ENCODE results near the gene BTF3L4. TPM values are rescaled to one million over a fixed set of nuclear protein-coding genes. Genes with fewer than 3 reads are reported as not detected.

The BTF3L4 gene
- total and polyA plus RNA-seq, 9 donors: 58.7 to 80.3 (median 73.1) TPM

DNA sequence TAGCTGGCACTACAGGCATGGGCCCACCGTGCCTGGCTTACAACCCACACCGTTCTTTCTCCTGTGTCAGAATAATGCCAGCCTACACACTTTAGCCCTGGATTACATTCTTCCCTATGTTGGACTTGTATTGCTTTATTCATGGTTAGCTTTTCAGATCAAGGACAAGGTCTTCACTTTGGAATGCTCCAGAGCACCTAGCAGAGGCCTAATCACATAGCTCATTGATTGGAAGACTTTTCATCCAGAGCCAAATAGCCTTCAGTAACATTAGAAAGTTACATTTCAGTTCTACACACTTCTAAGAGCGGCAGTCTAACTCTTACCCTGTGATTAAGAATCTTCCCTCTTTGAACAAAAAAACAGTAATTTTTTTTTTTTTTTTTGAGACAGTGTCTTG is 56.4 kb downstream of the BTF3L4 start:
- H3K36me3 ChIP-seq (ENCODE audit: control insufficient read depth, insufficient read depth, low read length): no peaks in the 10 kb centered on the region
- 83% methylated on average over 1 of the region's 3 CpGs for WGBS (ENCODE audit: insufficient coverage)
- no peak overlapping the region for H3K27ac ChIP-seq (ENCODE audit: low read length)
- DNase-seq: no peak
- no peaks in the 10 kb centered on the region for H3K9me3 ChIP-seq (replicated peaks; ENCODE audit: control insufficient read depth, low read depth, low read length)
- no peaks in the 10 kb centered on the region for H3K4me1 ChIP-seq (ENCODE audit: control insufficient read depth, insufficient read depth, low read length)
- H3K27me3 ChIP-seq (ENCODE audit: control insufficient read depth, insufficient read depth, low read length): no peaks in the 10 kb centered on the region
- no peak overlapping the region for H3K4me3 ChIP-seq (ENCODE audit: low read length)

DNA sequence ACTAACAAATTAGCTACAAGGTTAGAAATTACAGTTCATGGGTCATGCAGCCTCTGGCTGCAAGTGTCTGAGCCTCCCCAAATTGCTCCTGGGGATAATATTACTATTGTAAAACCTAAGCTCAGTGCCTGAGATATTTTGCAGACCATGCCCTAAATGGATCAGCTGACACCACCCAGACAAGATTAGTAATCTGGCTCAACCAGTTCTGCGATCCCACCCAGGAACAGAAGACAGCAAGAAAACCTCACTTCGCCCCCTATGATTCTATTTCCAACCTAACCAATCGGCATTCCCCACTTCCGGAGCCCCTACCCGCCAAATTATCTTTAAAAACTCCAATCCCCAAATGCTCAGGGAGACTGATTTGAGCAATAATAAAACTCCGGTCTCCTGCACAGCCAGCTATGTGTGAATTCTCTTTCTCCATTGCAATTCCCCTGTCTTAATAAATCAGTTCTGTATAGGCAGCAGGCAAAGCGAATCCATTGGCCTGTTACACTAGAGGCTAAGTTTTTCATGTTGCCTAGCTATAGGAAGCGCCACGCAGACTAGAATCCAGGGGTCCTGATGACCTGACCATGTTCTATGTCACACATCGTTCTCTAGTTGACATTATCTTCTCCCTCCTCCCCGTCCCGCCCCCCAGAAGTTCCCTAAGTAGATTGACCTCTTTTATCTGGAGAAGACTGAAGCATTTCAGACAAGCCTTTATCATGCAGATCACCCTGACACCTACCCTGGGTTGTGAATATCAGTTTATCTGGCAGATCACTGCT is 63.4 kb downstream of the BTF3L4 start:
- no peak overlapping the region for H3K4me3 ChIP-seq (ENCODE audit: low read length)
- no peak overlapping the region for H3K27ac ChIP-seq (ENCODE audit: low read length)
- H3K36me3 ChIP-seq (ENCODE audit: control insufficient read depth, insufficient read depth, low read length): no peaks in the 10 kb centered on the region
- 52% methylated on average over 9 of the region's 12 CpGs for WGBS (ENCODE audit: insufficient coverage)
- DNase-seq: no peak
- no peaks in the 10 kb centered on the region for H3K9me3 ChIP-seq (replicated peaks; ENCODE audit: control insufficient read depth, low read depth, low read length)
- no peaks in the 10 kb centered on the region for H3K27me3 ChIP-seq (ENCODE audit: control insufficient read depth, insufficient read depth, low read length)
- no peaks in the 10 kb centered on the region for H3K4me1 ChIP-seq (ENCODE audit: control insufficient read depth, insufficient read depth, low read length)

DNA sequence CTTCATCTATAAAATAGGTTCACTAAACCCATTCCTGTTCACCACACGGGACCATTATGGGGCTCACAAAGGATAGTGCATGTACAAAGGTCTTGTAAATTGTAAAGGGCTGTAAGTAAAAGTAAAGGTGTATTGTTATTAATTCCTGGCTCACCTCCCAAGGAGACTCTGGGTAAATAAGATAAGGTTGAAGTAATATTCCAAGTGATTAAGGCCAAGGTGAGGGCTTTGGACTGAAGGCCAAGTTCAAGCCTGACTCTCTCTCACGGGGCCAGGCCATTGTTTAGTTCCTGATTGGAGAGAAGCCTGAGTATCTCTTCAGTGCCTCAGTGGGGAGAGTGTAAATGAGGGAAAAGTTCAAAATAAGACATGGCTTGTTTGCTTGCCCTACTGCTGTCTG is 66.3 kb downstream of the BTF3L4 start:
- Histone ChIP-seq H3K4me3 (ENCODE audit: low read length) (no peak overlapping the region), H3K4me1 (ENCODE audit: control insufficient read depth, insufficient read depth, low read length) (no peaks in the 10 kb centered on the region), H3K27me3 (ENCODE audit: control insufficient read depth, insufficient read depth, low read length) (no peaks in the 10 kb centered on the region), H3K36me3 (ENCODE audit: control insufficient read depth, insufficient read depth, low read length) (no peaks in the 10 kb centered on the region), H3K9me3 (replicated peaks; ENCODE audit: control insufficient read depth, low read depth, low read length) (no peaks in the 10 kb centered on the region), H3K27ac (ENCODE audit: low read length) (no peak overlapping the region)
- no CpG with 5 or more reads among the region's 2 CpGs for WGBS (ENCODE audit: insufficient coverage)
- no peak for DNase-seq

DNA sequence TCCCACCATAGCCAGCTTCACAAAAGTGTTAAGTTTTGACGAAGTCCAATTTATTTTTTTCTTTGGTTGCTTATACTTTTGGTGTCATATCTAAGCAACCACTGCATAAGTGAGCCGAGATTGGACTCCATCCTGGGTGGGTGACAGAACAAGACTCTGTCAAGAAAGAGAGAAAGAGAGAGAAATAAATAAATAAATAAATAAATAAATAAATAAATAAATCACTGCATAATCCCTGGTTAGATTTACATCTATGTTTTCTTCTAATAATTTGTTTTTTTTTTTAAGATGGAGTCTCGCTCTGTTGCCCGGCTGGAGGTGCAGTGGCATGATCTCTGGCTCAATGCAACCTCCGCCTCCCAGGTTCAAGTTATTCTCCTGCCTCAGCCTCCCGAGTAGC is 67.5 kb downstream of the BTF3L4 start:
- Histone ChIP-seq H3K36me3 (ENCODE audit: control insufficient read depth, insufficient read depth, low read length) (no peaks in the 10 kb centered on the region), H3K4me1 (ENCODE audit: control insufficient read depth, insufficient read depth, low read length) (no peaks in the 10 kb centered on the region), H3K4me3 (ENCODE audit: low read length) (no peak overlapping the region), H3K9me3 (replicated peaks; ENCODE audit: control insufficient read depth, low read depth, low read length) (no peaks in the 10 kb centered on the region), H3K27ac (ENCODE audit: low read length) (no peak overlapping the region), H3K27me3 (ENCODE audit: control insufficient read depth, insufficient read depth, low read length) (no peaks in the 10 kb centered on the region)
- 92% methylated on average over 2 of the region's 6 CpGs for WGBS (ENCODE audit: insufficient coverage)
- DNase-seq: no peak

DNA sequence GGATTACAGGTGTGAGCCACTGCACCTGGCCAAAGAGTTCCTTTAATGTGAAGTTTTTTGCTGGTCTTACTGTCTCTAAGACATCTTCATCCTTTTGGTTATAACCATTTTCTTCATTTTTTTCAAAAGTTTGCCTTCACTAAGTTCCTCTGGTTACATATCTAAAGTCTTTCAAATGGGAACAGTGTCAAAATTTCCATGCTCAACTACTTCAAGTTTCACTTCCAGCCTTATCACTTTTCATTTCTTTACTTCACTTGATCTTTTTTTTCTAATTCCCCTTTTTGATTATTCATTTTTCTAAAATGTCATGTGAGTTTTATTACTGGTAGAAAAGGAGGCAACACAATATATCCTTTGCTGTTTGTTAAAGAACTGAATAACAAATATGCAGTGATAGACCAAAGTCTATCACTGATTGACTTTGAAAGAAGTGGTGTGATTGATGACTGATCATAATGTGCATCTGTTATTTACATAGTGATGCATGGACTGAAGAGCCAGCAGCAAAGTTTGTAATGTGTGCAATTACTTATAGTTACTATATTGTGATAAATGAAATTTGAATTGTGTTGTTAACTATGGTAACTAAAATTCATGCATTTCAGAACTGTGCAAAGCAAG is 69.8 kb downstream of the BTF3L4 start:
- Histone ChIP-seq H3K4me1 (ENCODE audit: control insufficient read depth, insufficient read depth, low read length) (no peaks in the 10 kb centered on the region), H3K27me3 (ENCODE audit: control insufficient read depth, insufficient read depth, low read length) (no peaks in the 10 kb centered on the region), H3K4me3 (ENCODE audit: low read length) (no peak overlapping the region), H3K27ac (ENCODE audit: low read length) (no peak overlapping the region), H3K36me3 (ENCODE audit: control insufficient read depth, insufficient read depth, low read length) (no peaks in the 10 kb centered on the region), H3K9me3 (replicated peaks; ENCODE audit: control insufficient read depth, low read depth, low read length) (no peaks in the 10 kb centered on the region)
- no peak for DNase-seq

DNA sequence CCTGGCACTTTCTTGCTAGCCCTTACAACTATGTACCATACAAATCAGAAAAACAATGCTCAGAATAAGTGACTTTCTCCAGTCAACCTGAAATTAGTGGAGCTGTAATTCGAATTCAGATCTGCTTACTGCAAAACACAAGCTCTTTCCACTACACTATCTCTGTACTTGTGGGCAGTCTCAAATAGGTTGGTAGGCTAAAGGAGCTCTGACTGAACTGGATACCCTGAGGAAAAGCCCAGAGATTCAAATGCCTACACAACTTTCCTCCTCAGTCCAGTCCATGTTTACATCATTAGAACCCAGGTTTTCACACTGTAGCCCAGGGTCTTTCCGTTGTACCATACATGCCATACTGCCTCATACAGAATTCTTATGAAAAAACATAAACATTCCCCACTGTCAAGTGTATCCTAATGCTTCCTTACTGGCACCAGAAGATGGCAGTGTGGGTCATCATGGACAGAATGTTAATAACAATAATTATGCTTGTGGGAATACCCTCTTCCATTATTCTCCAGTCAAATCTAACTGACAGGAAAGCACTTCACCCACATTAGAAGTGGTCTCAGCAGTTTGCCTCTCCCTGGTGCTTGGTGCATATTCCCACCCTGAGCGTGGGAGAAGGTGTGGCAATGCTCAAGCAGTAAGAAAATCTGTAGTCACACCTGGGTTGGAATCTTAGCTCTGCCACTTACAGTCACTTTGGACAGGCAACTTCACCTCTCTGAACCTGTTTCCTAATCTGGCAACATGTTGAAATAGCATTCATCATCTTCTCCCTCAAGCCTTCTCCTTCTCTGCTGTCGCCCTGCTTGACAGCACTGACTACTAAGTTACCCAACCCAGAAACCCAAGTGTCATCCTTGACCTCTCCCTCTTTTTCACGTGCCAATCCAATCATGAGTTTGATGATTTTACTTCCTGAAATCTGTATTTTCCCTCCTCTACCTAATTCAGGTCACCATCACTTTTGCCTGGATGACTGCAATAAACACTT is 71.4 kb downstream of the BTF3L4 start:
- Histone ChIP-seq H3K36me3 (ENCODE audit: control insufficient read depth, insufficient read depth, low read length) (no peaks in the 10 kb centered on the region), H3K27ac (ENCODE audit: low read length) (no peak overlapping the region), H3K4me1 (ENCODE audit: control insufficient read depth, insufficient read depth, low read length) (no peaks in the 10 kb centered on the region), H3K9me3 (replicated peaks; ENCODE audit: control insufficient read depth, low read depth, low read length) (no peaks in the 10 kb centered on the region), H3K27me3 (ENCODE audit: control insufficient read depth, insufficient read depth, low read length) (no peaks in the 10 kb centered on the region), H3K4me3 (ENCODE audit: low read length) (no peak overlapping the region)
- DNase-seq: peak; percentile 60
- 59% methylated on average over 2 of the region's 5 CpGs for WGBS (ENCODE audit: insufficient coverage)

DNA sequence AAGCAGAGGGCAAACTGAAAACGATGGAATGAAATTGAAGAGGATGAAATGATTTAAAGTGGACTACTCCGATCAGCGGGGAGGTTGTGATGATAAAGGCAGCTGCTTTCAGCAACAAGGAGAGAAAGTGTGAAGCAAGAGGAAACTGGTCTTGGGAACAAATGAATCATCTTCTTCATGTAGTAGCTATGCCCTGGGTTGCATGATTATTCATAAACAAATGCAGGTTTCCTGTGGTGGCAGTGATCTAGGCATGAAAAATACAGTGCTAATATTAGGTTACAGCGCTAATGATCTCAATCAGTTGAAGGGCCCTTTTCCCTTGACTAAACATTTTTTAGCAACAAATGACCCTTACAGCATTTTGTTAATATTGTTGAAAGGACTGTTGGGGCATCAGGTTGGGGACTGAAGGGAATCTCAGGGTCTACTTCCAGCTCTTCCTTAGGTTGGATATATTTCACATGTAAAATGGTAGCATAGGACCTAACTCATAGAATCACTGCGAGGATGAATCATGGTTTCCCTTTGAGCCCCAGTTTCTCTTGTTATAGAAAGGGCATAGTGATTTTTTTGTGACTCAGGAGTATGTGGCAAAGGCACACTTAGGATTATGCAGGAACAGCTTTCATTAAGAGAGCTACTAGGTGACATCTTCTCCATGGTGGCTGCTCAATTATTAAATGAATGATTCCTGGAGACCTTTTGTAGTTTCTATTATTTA is 83.9 kb downstream of the BTF3L4 start:
- Histone ChIP-seq H3K27me3 (ENCODE audit: control insufficient read depth, insufficient read depth, low read length) (no peaks in the 10 kb centered on the region), H3K36me3 (ENCODE audit: control insufficient read depth, insufficient read depth, low read length) (no peaks in the 10 kb centered on the region), H3K27ac (ENCODE audit: low read length) (no peak overlapping the region), H3K4me1 (ENCODE audit: control insufficient read depth, insufficient read depth, low read length) (peaks cover 4% of the 10 kb centered on the region), H3K9me3 (replicated peaks; ENCODE audit: control insufficient read depth, low read depth, low read length) (no peaks in the 10 kb centered on the region), H3K4me3 (ENCODE audit: low read length) (no peak overlapping the region)
- 67% methylated on average over 4 of the region's 5 CpGs for WGBS (ENCODE audit: insufficient coverage)
- peak; percentile 6 for DNase-seq

Other genes starting within 250 kb of the BTF3L4 start
- gene NRDC, start 177.6 kb upstream of the BTF3L4 start, total RNA-seq: 80.1 TPM
- 100 to 1,000 TPM in 7 of 8 donors, 10 to 100 TPM in 1; 98.8 to 146 (median 113) TPM for gene NRDC, start 177.6 kb upstream of the BTF3L4 start, polyA plus RNA-seq (ENCODE audit: insufficient read depth in 1 of 8, insufficient read length in 8 of 8, low replicate concordance in 1 of 8)
- 0.18 TPM for gene RAB3B, start 65.6 kb upstream of the BTF3L4 start, total RNA-seq
- under 1 TPM; 0.19 to 0.34 (median 0.28) TPM for gene RAB3B, start 65.6 kb upstream of the BTF3L4 start, polyA plus RNA-seq (ENCODE audit: insufficient read depth in 1 of 8, insufficient read length in 8 of 8, low replicate concordance in 1 of 8)
- 3.4 TPM for gene KTI12, start 22.5 kb upstream of the BTF3L4 start, total RNA-seq
- 1 to 10 TPM; 2.5 to 4.4 (median 3.2) TPM for gene KTI12, start 22.5 kb upstream of the BTF3L4 start, polyA plus RNA-seq (ENCODE audit: insufficient read depth in 1 of 8, insufficient read length in 8 of 8, low replicate concordance in 1 of 8)
- gene TXNDC12, start 1.1 kb upstream of the BTF3L4 start, total RNA-seq: 32.9 TPM
- gene TXNDC12, start 1.1 kb upstream of the BTF3L4 start, polyA plus RNA-seq (ENCODE audit: insufficient read depth in 1 of 8, insufficient read length in 8 of 8, low replicate concordance in 1 of 8): 10 to 100 TPM; 32.6 to 47.5 (median 38.5) TPM
- gene ZFYVE9, start 85.8 kb downstream of the BTF3L4 start, total RNA-seq: 27.4 TPM
- gene ZFYVE9, start 85.8 kb downstream of the BTF3L4 start, polyA plus RNA-seq (ENCODE audit: insufficient read depth in 1 of 8, insufficient read length in 8 of 8, low replicate concordance in 1 of 8): 10 to 100 TPM; 13.7 to 23.4 (median 19.4) TPM

Data from muscle of leg (tissue), 11 donors.